HL-60 (cell line): ENCODE results near the gene PSMG3.
A peak's percentile ranks its signal among the peaks of the same experiment; 100 is the strongest.

Experiments
- DNase-seq, 2 experiments: peaks; one replicate each; pipeline ENCODE4 v3.0.0-alpha.2; 2010 to 2020; ENCODE audit warnings: low read depth in 1 of 2, low spot score in 1 of 2
- H3K27ac ChIP-seq: fragments of 250-450 bp; sonication (Bioruptor Pico); replicated peaks from 2 replicates; pipeline ENCODE4 v1.5.1; 2020; ENCODE audit warnings: mild to moderate bottlenecking, moderate library complexity
- H3K27me3 ChIP-seq: fragments of 250-450 bp; sonication (Bioruptor Pico); 2 replicates; pipeline ENCODE4 v1.5.1; 2021; ENCODE audit warnings: mild to moderate bottlenecking, moderate library complexity; ENCODE audit not compliant: insufficient read depth, poor library complexity, severe bottlenecking
- H3K4me3 ChIP-seq: replicated peaks from 2 replicates; pipeline ENCODE4 v1.5.1; 2011; ENCODE audit warnings: mild to moderate bottlenecking, control low read depth, low read length; ENCODE audit not compliant: insufficient read depth
- GABPA ChIP-seq: IDR thresholded peaks from 2 replicates; pipeline ENCODE4 v1.6.1; 2012; ENCODE audit warnings: low read depth
- POLR2AphosphoS5 ChIP-seq: IDR thresholded peaks from 2 replicates; pipeline ENCODE4 v1.6.1; 2012; ENCODE audit warnings: low read depth
- SPI1 ChIP-seq: IDR thresholded peaks from 2 replicates; pipeline ENCODE4 v1.6.1; 2012; ENCODE audit warnings: low read depth, mild to moderate bottlenecking, borderline replicate concordance
- TF ChIP-seq, protein P1 (sequence below): IDR thresholded peaks from one replicate; pipeline ENCODE4 v1.5.1; 2011; ENCODE audit warnings: low read length, control low read depth, inconsistent platforms; ENCODE audit not compliant: insufficient read depth
- TF ChIP-seq, protein P2 (sequence below): IDR thresholded peaks from 2 replicates; pipeline ENCODE4 v1.6.1; 2012; ENCODE audit warnings: low read depth; ENCODE audit not compliant: insufficient replicate concordance

Gene PSMG3

DNA sequence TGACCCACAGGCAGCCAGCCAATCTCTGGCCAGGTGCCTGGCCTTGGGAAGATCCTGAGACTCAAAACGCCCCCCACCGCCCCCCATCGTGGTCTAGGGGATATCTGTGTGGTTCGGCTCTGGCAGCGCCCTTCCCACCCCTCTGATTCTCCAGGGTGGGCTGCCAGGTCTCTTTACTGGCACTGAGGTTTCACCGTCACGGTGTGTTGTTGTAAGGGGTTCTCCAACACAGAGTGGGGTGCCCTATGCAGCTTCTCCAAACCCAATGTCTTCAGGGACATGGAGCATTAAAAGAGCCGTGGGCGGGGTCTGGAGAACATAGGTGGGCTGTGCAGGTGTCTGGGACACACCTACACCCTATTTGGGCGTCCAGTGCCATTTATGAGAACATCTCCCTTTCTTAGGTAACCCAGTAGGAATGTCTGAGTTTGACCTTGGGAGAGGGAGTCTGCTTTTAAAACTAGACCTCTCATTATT is 37.8 kb downstream of the PSMG3 start:
- peak overlapping the region; percentile 91 for H3K27ac ChIP-seq
- no peak for TF ChIP-seq POLR2AphosphoS5
- no peak for TF ChIP-seq GABPA
- TF ChIP-seq SPI1: no peak
- TF ChIP-seq, protein P1, sequence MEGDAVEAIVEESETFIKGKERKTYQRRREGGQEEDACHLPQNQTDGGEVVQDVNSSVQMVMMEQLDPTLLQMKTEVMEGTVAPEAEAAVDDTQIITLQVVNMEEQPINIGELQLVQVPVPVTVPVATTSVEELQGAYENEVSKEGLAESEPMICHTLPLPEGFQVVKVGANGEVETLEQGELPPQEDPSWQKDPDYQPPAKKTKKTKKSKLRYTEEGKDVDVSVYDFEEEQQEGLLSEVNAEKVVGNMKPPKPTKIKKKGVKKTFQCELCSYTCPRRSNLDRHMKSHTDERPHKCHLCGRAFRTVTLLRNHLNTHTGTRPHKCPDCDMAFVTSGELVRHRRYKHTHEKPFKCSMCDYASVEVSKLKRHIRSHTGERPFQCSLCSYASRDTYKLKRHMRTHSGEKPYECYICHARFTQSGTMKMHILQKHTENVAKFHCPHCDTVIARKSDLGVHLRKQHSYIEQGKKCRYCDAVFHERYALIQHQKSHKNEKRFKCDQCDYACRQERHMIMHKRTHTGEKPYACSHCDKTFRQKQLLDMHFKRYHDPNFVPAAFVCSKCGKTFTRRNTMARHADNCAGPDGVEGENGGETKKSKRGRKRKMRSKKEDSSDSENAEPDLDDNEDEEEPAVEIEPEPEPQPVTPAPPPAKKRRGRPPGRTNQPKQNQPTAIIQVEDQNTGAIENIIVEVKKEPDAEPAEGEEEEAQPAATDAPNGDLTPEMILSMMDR: no peak
- TF ChIP-seq, protein P2, sequence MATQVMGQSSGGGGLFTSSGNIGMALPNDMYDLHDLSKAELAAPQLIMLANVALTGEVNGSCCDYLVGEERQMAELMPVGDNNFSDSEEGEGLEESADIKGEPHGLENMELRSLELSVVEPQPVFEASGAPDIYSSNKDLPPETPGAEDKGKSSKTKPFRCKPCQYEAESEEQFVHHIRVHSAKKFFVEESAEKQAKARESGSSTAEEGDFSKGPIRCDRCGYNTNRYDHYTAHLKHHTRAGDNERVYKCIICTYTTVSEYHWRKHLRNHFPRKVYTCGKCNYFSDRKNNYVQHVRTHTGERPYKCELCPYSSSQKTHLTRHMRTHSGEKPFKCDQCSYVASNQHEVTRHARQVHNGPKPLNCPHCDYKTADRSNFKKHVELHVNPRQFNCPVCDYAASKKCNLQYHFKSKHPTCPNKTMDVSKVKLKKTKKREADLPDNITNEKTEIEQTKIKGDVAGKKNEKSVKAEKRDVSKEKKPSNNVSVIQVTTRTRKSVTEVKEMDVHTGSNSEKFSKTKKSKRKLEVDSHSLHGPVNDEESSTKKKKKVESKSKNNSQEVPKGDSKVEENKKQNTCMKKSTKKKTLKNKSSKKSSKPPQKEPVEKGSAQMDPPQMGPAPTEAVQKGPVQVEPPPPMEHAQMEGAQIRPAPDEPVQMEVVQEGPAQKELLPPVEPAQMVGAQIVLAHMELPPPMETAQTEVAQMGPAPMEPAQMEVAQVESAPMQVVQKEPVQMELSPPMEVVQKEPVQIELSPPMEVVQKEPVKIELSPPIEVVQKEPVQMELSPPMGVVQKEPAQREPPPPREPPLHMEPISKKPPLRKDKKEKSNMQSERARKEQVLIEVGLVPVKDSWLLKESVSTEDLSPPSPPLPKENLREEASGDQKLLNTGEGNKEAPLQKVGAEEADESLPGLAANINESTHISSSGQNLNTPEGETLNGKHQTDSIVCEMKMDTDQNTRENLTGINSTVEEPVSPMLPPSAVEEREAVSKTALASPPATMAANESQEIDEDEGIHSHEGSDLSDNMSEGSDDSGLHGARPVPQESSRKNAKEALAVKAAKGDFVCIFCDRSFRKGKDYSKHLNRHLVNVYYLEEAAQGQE: no peak
- no peak for DNase-seq
- no peaks in the 10 kb centered on the region for H3K27me3 ChIP-seq
- H3K4me3 ChIP-seq: peak overlapping the region; percentile 68

DNA sequence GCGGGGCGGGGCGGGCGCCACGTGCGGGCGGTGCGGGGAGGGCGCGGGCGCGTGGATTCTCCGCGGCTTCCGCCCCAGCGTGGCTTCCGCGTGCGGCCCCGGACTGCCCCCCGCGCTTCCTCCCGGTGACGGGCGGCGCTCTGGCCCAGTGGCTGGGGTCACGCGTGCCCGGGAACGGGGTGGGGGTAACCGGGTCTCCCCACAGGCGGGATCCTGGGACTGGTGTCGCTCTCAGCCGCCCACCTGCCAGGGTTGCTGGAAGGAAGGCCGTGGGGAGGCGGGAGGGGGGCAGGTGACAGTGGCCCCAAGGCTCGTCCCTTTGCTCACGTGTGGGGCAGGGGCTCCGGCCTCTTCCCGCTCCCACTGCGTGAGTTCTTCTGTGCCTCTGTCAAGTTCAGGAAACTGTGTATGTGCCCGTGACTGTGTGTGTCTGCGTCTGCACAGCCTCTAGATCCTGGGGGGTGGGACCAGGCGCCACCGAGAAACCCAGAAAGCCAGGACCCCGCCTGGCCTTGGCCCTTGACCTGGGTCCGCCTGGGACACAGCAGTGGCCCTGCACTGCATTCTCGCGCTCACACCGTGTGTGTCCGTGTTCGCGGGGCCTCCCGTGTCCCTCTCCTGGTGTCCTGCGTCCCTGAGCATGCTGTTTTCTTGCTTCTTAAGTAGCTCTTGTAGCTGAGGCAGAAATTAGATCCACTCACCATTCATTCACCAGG is 38.4 kb downstream of the PSMG3 start:
- TF ChIP-seq POLR2AphosphoS5 (no peak; the same call in none of the 2 replicates), SPI1 (no peak), GABPA (no peak)
- TF ChIP-seq, protein P2: no peak
- TF ChIP-seq, protein P1: no peak
- H3K27me3 ChIP-seq: no peaks in the 10 kb centered on the region
- H3K4me3 ChIP-seq: peak overlapping the region; percentile 68
- H3K27ac ChIP-seq: peak overlapping the region; percentile 91
- peak in 1 of 2 experiments; percentile 38 for DNase-seq

DNA sequence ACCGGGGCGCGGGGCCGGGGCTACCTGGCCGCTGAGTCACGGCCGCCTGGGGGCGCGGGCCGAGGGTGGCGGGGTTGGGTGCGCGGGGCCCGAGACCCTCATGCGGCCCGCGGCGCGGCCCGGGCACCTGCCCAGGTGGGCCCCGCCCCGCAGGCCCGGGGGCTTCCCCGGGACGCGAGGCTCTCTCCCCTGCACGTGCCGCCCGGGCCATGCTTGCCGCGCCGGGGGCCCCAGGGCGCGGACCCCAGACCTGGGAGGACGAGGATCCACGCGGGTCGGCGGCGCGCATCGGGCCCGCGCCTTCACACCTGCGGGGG is 38.9 kb downstream of the PSMG3 start:
- Histone ChIP-seq H3K27ac (no peak overlapping the region), H3K27me3 (no peaks in the 10 kb centered on the region), H3K4me3 (peak overlapping the region; percentile 68)
- TF ChIP-seq SPI1 (no peak), GABPA (no peak), POLR2AphosphoS5 (no peak)
- TF ChIP-seq, protein P2: no peak
- TF ChIP-seq, protein P1: no peak
- no peak for DNase-seq
